Measurements from ENCODE around the gene VSNL1.
A peak's percentile ranks its signal among the peaks of the same experiment; 100 is the strongest.

VSNL1 gene

DNA sequence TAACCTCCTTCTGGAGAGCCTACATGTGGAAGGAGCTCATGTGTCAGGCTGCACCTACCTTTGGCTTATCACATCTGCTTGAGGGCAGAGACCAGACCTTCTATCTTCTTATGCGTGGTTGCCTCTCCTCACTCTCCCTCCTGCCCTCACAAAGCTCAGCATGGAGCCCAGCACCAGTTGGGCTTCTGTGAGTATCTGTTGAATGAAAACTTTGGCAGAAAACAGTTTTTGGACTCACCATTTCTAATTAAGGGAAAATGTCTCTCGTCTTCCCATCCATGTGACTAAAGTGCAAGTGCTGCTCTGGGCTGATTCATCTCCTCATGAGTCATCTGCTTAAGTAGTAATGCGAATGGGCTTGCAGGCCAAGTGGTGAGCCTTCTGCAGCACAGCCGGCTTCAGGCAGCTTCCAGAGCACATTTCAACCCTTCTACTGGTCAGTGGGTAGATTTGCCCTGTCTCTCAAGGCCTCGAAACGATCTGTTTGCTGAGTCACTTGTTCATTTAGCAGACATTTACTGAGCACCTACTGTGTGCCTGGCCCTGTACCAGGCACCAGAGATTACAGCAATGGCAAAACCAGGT lies 102.6 kb downstream of the VSNL1 start:
- no peak overlapping the region for H3K4me3 ChIP-seq (ENCODE audit: low read depth, low read length)
- no peak for DNase-seq
- TF ChIP-seq, protein P1, sequence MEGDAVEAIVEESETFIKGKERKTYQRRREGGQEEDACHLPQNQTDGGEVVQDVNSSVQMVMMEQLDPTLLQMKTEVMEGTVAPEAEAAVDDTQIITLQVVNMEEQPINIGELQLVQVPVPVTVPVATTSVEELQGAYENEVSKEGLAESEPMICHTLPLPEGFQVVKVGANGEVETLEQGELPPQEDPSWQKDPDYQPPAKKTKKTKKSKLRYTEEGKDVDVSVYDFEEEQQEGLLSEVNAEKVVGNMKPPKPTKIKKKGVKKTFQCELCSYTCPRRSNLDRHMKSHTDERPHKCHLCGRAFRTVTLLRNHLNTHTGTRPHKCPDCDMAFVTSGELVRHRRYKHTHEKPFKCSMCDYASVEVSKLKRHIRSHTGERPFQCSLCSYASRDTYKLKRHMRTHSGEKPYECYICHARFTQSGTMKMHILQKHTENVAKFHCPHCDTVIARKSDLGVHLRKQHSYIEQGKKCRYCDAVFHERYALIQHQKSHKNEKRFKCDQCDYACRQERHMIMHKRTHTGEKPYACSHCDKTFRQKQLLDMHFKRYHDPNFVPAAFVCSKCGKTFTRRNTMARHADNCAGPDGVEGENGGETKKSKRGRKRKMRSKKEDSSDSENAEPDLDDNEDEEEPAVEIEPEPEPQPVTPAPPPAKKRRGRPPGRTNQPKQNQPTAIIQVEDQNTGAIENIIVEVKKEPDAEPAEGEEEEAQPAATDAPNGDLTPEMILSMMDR (IDR thresholded peaks at IDR 0.05; ENCODE audit: low read depth, low read length), result no peak
- H3K27me3 ChIP-seq (ENCODE audit: insufficient read depth, low read depth, severe bottlenecking), result no peaks in the 10 kb centered on the region
- H3K27ac ChIP-seq, result no peak overlapping the region
- no peaks in the 10 kb centered on the region for H3K36me3 ChIP-seq
- no peaks in the 10 kb centered on the region for H3K9me3 ChIP-seq (ENCODE audit: severe bottlenecking)

DNA sequence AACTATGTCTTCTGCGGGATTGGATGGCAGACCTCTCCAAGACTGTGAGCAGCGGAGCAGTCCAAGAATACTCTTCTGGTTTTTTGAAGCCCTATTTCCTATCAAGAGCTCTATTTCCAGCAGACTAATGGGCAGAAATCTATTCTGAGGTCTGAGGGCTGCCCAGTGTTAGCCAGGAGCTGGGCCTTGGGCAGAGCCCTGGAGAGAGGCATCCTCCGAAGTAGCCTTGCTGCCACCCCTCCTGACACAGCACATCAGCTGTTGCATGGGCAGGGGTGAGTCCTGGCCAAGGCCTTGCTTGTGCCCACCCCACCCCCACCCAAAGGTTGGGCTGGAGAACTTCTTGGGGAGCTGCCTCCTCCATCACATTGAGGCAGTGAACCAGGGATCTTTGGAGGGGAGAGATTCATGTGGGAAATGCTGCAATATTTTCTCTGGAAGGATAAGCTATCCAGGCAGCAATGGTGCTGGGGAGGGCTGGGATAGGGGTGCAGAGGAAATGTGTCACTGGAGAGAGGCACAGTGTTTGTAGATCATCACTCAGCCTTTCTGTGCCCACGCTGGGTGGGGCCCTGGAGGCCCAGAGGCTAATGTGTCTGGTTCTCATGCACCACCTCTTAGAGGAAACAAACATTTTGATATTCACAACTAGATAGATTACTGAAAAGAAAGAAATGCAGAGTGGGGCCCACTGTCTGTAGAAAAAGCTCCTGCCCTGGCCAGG lies 104.7 kb downstream of the VSNL1 start:
- TF ChIP-seq, protein P1 (IDR thresholded peaks at IDR 0.05; ENCODE audit: low read depth, low read length), result no peak
- Histone ChIP-seq H3K27ac (no peak overlapping the region), H3K9me3 (ENCODE audit: severe bottlenecking) (no peaks in the 10 kb centered on the region), H3K36me3 (no peaks in the 10 kb centered on the region), H3K27me3 (ENCODE audit: insufficient read depth, low read depth, severe bottlenecking) (no peaks in the 10 kb centered on the region), H3K4me3 (ENCODE audit: low read depth, low read length) (no peak overlapping the region)
- DNase-seq, result no peak

DNA sequence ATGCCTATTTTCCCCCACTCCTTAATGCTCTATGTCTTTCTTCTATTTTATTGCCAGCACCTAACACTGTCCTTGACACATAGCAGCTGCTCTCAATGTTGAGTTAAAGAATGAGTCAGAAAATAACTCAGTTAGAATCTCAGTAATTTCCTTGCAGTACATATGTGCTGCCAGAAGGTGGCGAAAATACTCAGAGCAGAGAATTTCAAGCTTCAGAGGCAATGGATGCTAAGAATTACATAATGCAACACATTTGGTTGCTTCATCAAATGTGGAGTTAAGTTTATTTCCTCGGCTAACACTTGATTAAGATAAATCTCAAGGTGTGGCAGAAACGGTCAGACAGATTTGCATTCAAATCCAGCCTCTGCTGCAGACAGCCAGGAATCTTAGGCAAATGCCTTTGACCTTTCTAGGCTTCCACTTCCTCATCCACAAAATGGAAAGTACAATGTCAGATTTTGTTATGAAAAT lies 105.6 kb downstream of the VSNL1 start:
- no peak overlapping the region for H3K4me3 ChIP-seq (ENCODE audit: low read depth, low read length)
- no peaks in the 10 kb centered on the region for H3K27me3 ChIP-seq (ENCODE audit: insufficient read depth, low read depth, severe bottlenecking)
- DNase-seq, result peak; percentile 40
- TF ChIP-seq, protein P1 (IDR thresholded peaks at IDR 0.05; ENCODE audit: low read depth, low read length), result peak; percentile 69
- no peak overlapping the region for H3K27ac ChIP-seq
- H3K36me3 ChIP-seq, result no peaks in the 10 kb centered on the region
- H3K9me3 ChIP-seq (ENCODE audit: severe bottlenecking), result no peaks in the 10 kb centered on the region

DNA sequence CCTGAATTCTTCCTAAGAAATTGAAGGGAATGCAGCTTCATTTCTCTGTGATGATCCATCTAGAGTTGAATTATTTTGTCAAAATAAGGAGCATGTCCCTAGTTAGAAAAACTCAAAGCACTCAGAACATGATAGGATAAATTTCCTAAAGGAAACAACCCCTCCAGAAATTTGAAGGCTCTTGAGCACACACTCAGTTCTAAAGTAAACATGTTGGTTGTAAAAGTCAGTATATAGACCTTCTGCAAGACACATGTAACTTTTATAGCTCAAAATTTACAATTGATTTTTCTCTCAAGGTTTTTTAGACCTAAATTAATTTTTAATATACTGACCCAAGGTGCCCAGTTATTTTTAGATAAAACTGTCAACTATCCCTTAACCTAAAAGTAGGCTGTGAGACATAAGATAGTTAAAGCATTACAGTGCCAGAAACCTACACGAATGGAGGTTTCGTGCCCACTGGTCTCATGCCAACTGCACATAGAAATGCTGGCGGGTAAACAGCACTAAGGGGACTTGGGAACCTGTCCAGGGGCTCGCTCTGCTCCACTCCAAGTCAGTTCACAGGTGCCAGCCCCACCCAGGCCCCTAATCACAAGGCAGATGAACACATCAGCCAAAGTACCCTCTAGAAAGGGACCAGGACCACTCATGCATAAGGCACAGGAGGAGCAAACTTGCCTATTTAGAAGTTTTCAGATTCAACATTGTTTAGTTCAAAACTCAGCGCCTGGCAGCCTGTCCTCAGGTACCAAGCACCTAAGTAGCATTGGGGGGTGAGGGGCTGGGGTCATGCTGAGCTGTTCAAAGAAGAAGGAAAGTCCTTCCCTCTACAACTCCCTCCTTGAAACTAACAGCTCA lies 106.6 kb downstream of the VSNL1 start:
- no peak overlapping the region for H3K4me3 ChIP-seq (ENCODE audit: low read depth, low read length)
- DNase-seq, result no peak
- H3K27ac ChIP-seq, result no peak overlapping the region
- no peaks in the 10 kb centered on the region for H3K27me3 ChIP-seq (ENCODE audit: insufficient read depth, low read depth, severe bottlenecking)
- H3K9me3 ChIP-seq (ENCODE audit: severe bottlenecking), result no peaks in the 10 kb centered on the region
- no peaks in the 10 kb centered on the region for H3K36me3 ChIP-seq
- TF ChIP-seq, protein P1 (IDR thresholded peaks at IDR 0.05; ENCODE audit: low read depth, low read length), result no peak

DNA sequence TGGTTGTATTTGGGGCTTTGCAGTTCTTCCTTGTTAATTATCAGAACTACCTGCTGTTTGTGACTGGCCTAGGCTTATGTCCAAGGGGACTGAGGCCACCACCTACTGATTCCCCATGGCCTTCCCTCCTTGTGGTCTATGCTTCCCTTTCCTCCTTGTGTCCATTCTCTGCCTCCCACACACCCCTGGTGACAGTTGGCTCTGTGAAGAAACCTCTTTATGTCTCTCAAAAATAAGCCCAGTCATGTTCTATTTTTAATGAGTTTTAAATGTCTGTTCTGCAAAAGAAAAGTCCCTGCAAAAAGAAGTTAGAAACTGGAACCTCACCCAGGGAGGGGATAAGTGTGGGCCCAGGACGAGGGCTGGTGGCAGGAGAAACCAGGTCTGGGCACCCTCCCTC lies 108.1 kb downstream of the VSNL1 start:
- no peak for DNase-seq
- Histone ChIP-seq H3K27ac (no peak overlapping the region), H3K4me3 (ENCODE audit: low read depth, low read length) (no peak overlapping the region), H3K9me3 (ENCODE audit: severe bottlenecking) (no peaks in the 10 kb centered on the region), H3K27me3 (ENCODE audit: insufficient read depth, low read depth, severe bottlenecking) (no peaks in the 10 kb centered on the region), H3K36me3 (no peaks in the 10 kb centered on the region)
- TF ChIP-seq, protein P1 (IDR thresholded peaks at IDR 0.05; ENCODE audit: low read depth, low read length), result no peak
